Activated naive CD4-positive, alpha-beta T cell treated with anti-CD3 and anti-CD28 coated beads, Interleukin-2, amount 50 U/mL, for 72 hours (primary cell): ENCODE data around the gene GIPC1. TPM values are rescaled to one million over a fixed set of nuclear protein-coding genes. Genes with fewer than 3 reads are reported as not detected.
"Not testable (repeated sequence)": the region's sequence is repeated elsewhere in the genome, so short reads cannot be mapped to it uniquely, and the experiment has no call there.

ENCODE experiments used
- ATAC-seq, 2 donors: fragments of 150-1000 bp; cut with Tn5 transposase; 2 replicates each; pipeline ENCODE4 v1.10.0; 2021; ENCODE audit warnings: mild to moderate bottlenecking in 2 of 2, moderate library complexity in 2 of 2
- DNase-seq, 2 donors: peaks; one replicate each; pipeline ENCODE4 v3.0.0; 2021 to 2022; ENCODE audit warnings: low spot score in 2 of 2
- H3K27ac Mint-ChIP-seq, 2 donors: one replicate each; pipeline ENCODE4 v1.8.0; 2022; ENCODE audit warnings: mild to moderate bottlenecking in 2 of 2, mixed read lengths in 2 of 2
- H3K36me3 Mint-ChIP-seq, 2 donors: one replicate each; pipeline ENCODE4 v1.8.0; 2022; ENCODE audit warnings: mixed read lengths in 2 of 2
- H3K9me3 Mint-ChIP-seq, 2 donors: one replicate each; pipeline ENCODE4 v1.8.0; 2022; ENCODE audit warnings: mixed read lengths in 2 of 2
- total RNA-seq, 2 donors: library from RNA; stranded (reverse); gene quantifications; one replicate each; pipeline ENCODE4 v1.2.3, GENCODE V29; 2022

Gene GIPC1
- total RNA-seq, 2 donors from 2014 or later, result 24.8 to 33.3 TPM

DNA sequence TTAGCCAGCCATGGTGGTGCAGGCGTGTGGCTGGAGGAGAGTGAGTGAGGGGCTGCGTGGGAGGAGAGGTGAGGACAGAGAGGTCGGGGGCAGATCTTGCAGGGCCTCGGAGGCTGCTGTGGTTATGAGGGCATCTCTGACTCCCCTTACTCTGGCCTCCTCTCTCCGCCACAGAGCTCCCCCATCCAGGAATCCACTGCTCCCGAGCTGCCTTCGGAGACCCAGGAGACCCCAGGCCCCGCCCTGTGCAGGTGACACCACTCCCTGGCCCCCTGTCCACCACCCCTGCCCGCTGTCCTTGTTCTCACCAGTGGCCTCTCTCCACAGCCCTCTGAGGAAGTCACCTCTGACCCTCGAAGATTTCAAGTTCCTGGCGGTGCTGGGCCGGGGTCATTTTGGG lies 28.5 kb downstream of the GIPC1 start:
- Mint-ChIP-seq H3K27ac (no peak overlapping the region), H3K9me3 (no peaks in the 10 kb centered on the region), H3K36me3 (peaks cover 0 to 7% of the 10 kb centered on the region in 2 donors)
- ATAC-seq (no peak), DNase-seq (no peak)

GRCh38 chr19:14463747-14464146 lies 32.2 kb downstream of the GIPC1 start:
- ATAC-seq, result no peak
- no peak for DNase-seq
- H3K9me3 Mint-ChIP-seq, result no peaks in the 10 kb centered on the region
- peaks cover 0 to 7% of the 10 kb centered on the region in 2 donors for H3K36me3 Mint-ChIP-seq
- no peak overlapping the region for H3K27ac Mint-ChIP-seq

DNA sequence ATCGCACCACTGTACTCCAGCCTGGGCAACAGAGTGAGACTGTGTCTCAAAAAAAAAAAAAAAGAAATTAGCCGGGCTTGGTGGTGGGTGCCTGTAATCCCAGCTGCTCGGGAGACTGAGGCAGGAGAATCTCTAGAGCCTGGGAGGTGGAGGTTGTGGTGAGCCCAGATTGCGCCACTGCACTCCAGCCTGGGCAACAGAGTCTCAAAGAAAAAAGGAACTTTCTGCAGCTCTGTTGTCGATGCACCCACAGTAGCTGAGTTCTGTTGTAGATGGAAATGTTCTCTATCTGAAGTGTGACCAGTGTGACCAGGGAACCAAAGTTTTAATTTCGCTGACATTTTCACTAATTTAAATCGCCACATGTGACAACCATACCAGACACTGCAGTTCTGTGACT lies 33.5 kb downstream of the GIPC1 start:
- not testable (repeated sequence) for H3K27ac Mint-ChIP-seq, DNase-seq, H3K36me3 Mint-ChIP-seq, ATAC-seq, H3K9me3 Mint-ChIP-seq

GRCh38 chr19:14460935-14461334 lies 35.0 kb downstream of the GIPC1 start:
- H3K36me3 Mint-ChIP-seq, result peaks cover 0 to 5% of the 10 kb centered on the region in 2 donors
- no peak for ATAC-seq
- H3K9me3 Mint-ChIP-seq, result no peaks in the 10 kb centered on the region
- no peak overlapping the region for H3K27ac Mint-ChIP-seq
- DNase-seq, result no peak

DNA sequence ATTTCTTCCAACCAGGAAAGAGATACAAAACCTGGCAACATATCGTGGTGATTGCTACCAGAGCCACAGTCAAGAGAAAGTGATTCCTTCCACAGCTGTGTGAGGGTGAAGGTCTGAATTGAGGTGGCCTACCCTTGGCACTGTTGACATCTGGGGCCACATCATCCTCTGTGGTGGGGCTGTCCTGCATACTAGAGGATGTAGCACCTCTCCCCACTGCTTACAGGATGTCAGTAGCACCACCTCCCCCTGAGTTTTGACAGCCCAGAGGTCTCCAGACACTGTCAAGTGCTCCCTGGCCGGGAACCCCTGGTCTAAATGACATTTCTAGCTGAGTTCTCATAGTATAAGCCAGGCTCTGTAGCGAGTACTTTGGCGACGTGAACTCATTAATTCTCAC lies 36.2 kb downstream of the GIPC1 start:
- DNase-seq, result no peak
- Mint-ChIP-seq H3K27ac (peak overlapping the region in 1 of 2 donors; percentile 86), H3K36me3 (peaks cover 0 to 6% of the 10 kb centered on the region in 2 donors), H3K9me3 (no peaks in the 10 kb centered on the region)
- peak; percentile 73 to 84 for ATAC-seq

- not testable (repeated sequence) for DNase-seq, ATAC-seq, H3K9me3 Mint-ChIP-seq, H3K27ac Mint-ChIP-seq
- peaks cover 14 to 23% of the 10 kb centered on the region in 2 donors for H3K36me3 Mint-ChIP-seq
Measured at GRCh38 chr19:14452303-14452702, 43.6 kb downstream of the GIPC1 start.

GRCh38 chr19:14450876-14451275 lies 45.1 kb downstream of the GIPC1 start:
- Mint-ChIP-seq H3K36me3 (peaks cover 19 to 29% of the 10 kb centered on the region in 2 donors), H3K9me3 (no peaks in the 10 kb centered on the region), H3K27ac (peak overlapping the region in 1 of 2 donors; percentile 16)
- DNase-seq (no peak), ATAC-seq (no peak)

GRCh38 chr19:14450168-14450874 lies 45.6 kb downstream of the GIPC1 start:
- Mint-ChIP-seq H3K36me3 (peaks cover 19 to 26% of the 10 kb centered on the region in 2 donors), H3K27ac (no peak overlapping the region), H3K9me3 (no peaks in the 10 kb centered on the region)
- DNase-seq, result peak in 1 of 2 donors; percentile 76
- ATAC-seq, result peak; percentile 50 to 93

DNA sequence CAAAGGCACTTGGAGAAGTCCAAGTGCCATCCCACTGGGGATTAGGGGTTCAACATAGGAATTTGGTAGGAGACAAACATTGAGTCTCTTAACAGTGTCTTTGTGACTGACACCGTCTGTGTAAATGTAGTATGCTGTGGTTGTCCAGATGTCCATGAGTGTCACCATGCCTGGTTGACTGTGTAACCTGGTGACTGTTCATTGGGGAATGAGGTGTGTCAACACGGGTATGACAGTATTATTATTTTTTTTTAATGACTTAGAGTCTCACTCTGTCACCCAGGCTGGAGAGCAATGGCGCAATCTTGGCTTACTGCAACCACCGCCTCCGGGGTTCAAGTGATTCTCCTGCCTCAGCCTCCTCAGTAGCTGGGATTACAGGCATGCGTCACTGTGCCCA lies 46.6 kb downstream of the GIPC1 start:
- H3K9me3 Mint-ChIP-seq, result no peaks in the 10 kb centered on the region
- DNase-seq (no peak), ATAC-seq (no peak)
- peaks cover 25 to 26% of the 10 kb centered on the region in 2 donors for H3K36me3 Mint-ChIP-seq
- H3K27ac Mint-ChIP-seq, result peak overlapping the region in 1 of 2 donors; percentile 24

DNA sequence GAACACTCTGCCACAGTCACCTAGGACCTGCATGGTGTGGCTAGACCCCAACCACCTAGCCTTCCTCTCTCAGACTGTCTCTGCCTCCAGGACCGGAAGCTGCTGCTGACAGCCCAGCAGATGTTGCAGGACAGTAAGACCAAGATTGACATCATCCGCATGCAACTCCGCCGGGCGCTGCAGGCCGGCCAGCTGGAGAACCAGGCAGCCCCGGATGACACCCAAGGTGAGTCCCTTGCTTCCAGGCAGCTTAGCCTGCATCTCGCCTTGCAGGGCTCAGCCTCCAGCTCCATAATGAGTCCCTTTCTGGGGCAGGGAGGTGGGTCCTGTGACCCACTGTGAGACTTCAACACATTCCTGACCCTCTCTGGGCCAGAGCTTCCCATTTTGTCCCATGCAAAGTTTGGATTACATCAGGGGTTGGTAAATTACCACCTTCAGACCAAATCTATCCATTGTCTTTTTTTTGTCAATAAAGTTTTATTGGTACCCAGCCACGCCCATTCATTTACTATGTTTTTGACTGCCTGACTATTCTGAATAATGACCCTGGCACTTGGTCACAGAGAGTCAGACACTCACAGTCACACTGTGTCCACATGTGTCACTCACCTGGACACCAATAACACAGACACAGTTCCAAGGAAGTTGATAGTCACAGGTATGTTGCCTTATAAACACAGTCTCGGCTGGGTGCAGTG lies 49.4 kb downstream of the GIPC1 start:
- no peaks in the 10 kb centered on the region for H3K9me3 Mint-ChIP-seq
- peaks cover 34 to 38% of the 10 kb centered on the region in 2 donors for H3K36me3 Mint-ChIP-seq
- ATAC-seq (no peak), DNase-seq (no peak)
- H3K27ac Mint-ChIP-seq, result peak overlapping the region in 1 of 2 donors; percentile 65

DNA sequence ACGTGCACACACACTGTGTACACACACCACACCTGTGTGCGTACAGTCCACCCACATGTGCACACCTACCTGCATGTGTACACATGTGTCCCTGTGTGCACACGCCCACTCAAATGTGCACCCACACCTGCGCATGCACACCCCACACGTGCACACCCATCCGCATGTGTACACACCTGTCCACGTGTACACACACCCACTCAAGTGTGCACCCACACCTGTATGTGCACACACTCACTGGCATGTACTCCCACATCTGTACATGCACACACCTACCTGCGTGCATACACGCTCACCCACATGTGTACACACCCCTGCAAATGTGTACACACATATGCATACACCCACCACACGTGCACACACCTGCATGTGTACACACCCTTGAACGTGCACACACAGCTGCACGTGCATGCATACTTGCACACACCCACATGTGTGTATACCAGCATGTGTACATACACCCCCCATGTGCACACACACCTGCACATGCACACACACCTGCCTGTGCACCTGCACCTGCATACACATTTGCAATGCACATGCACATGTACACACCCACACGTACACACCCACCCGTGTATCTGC lies 52.2 kb downstream of the GIPC1 start:
- H3K27ac Mint-ChIP-seq, result no peak overlapping the region
- no peaks in the 10 kb centered on the region for H3K9me3 Mint-ChIP-seq
- DNase-seq (no peak), ATAC-seq (no peak)
- H3K36me3 Mint-ChIP-seq, result peaks cover 26 to 28% of the 10 kb centered on the region in 2 donors

GRCh38 chr19:14442891-14443631 lies 52.9 kb downstream of the GIPC1 start:
- H3K9me3 Mint-ChIP-seq, result no peaks in the 10 kb centered on the region
- ATAC-seq, result no peak
- peaks cover 26 to 28% of the 10 kb centered on the region in 2 donors for H3K36me3 Mint-ChIP-seq
- H3K27ac Mint-ChIP-seq, result no peak overlapping the region
- no peak for DNase-seq

DNA sequence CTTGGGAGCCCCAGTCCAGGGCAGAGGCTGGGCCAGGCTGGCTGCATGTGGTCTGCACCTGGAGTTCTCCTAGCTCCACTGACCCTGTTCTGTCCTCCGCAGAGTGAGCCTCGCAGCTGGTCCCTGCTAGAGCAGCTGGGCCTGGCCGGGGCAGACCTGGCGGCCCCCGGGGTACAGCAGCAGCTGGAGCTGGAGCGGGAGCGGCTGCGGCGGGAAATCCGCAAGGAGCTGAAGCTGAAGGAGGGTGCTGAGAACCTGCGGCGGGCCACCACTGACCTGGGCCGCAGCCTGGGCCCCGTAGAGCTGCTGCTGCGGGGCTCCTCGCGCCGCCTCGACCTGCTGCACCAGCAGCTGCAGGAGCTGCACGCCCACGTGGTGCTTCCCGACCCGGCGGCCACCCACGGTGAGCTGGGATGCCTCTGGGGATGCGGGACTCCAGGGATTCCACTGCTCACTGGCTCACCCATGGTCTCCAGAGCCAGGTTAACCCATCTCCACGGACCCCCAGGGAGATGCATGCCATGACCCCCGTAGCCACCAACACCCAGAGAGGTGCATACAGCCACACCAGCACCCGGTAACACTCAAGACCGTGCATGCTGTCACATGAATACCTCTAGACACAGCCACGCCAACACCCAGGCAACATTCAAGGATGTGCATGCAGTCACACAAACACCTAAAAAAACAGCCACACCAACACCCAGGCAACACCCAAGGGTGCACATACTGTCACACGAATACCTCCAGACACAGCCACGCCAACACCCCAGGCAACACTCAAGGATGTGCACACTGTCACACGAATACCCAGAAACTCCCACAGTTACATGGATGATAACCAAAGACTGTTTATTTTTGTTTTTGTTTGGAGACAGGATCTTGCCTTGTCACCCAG lies 54.6 kb downstream of the GIPC1 start:
- Mint-ChIP-seq H3K27ac (peak overlapping the region; percentile 37 to 93), H3K36me3 (peaks cover 18 to 21% of the 10 kb centered on the region in 2 donors), H3K9me3 (no peaks in the 10 kb centered on the region)
- ATAC-seq (no peak), DNase-seq (no peak)

DNA sequence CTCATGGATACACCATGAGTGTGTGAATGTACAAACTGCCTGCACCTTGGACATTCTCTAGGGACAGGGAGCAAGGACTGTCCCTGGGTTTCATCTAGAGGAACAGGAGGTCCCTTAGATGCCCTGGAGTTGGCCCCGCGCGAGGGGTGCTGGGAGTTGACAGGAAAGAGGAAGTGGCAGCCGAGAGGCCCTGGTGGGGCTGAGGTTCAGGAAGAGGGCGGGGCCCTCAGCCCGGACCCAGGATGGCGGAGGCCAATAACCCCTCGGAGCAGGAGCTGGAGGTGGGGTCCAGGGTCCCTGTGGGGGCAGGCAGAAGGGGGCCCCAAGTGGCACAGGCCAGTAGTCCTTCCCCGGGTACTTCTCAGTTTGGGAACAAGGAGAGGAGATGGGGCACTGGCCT lies 55.9 kb downstream of the GIPC1 start:
- ATAC-seq (peak; percentile 95 to 98), DNase-seq (peak; percentile 78 to 79)
- peaks cover 18 to 21% of the 10 kb centered on the region in 2 donors for H3K36me3 Mint-ChIP-seq
- H3K27ac Mint-ChIP-seq, result peak overlapping the region; percentile 93 to 97
- no peaks in the 10 kb centered on the region for H3K9me3 Mint-ChIP-seq

DNA sequence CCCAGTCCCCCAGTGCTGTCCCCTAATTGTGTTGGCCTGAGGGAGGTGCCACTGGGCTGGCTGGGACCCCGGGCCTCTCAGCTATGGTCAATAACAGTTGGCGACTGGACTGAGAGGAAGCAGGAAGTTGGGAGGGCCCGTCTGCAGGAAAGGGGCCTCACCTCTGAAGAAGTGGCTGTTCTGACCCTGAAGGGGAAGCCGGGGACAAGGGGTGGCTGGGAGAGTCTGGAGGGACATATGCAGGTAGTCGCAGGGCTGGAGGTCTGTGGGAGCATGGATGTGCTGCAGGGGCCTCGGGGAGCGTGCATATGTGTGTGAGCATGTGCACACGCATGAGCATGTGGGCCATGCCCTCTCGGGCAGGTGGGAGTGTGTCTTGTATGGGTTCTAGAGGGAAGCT lies 56.9 kb downstream of the GIPC1 start:
- ATAC-seq (no peak), DNase-seq (no peak)
- Mint-ChIP-seq H3K27ac (peak overlapping the region in 1 of 2 donors; percentile 93), H3K9me3 (no peaks in the 10 kb centered on the region), H3K36me3 (peaks cover 12 to 18% of the 10 kb centered on the region in 2 donors)
